HG02759 (cell line): ENCODE results near the gene SPAG16.

ENCODE experiments used
- ATAC-seq: cut with Tn5 transposase; IDR thresholded peaks from one replicate; pipeline ENCODE4 v1.9.1; 2021; ENCODE audit warnings: mild to moderate bottlenecking, moderate library complexity; ENCODE audit not compliant: unreplicated experiment

SPAG16 gene

GRCh38 chr2:213284105-213285090 is at the start of gene SPAG16:
TSS of gene SPAG16 (plus strand) at chr2:213284464.
- peak; percentile 99 for ATAC-seq

DNA sequence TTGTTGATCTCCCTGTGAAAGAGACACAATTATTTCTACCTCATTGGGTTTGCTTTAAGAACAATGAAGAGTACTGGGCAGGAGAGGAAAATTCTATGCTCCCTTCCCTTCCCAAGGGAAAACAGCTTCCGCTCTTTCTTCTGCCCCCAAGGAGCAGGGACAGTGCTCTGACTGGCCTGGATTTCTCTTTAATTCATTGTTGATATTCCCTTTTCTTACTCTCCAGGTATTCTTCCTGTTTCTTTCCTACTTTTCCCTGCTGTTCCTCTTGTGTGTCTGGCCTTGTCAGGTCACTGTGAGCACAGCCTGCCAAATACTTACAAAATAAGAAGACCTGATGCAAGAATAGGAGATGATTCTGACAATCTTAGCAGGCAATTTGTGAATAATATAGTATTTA is 49.6 kb upstream of the SPAG16 start:
- no peak for ATAC-seq

DNA sequence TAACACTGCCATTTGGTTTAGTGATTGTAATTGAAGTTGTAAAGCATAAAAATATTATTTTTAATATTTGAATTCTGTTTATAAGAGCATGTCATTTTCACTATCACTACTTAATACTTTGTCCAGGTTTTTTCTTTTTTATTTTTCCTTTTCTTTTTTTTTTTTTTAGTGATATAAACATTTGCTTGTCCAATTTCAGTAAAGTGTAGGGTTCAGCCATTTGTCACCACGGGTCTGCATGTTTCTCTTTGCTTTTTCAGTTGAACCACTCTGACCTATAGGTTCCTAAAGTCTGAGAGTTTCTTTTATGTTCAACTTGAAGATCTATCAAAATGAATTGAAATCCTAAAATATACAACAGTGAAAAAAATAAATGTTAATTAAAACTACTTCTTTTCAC is 48.5 kb upstream of the SPAG16 start:
- ATAC-seq = no peak

DNA sequence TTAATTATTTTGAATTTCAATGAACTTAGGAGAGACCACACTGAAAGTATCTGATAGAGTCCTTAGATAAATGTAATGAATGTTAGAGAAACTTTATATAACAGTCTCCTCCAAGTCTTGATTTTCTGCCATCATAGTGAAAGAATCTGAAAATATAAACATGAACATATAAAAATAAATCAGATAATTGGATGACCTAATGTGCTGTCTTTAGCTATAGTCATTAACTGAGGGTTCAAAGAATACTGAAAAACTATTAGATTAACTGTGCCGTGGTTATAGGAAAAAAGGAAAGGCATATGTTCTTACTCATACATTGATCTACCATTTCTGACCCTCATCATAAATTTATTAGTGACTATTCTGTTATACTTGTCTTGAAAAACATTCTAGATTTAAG is 47.0 kb upstream of the SPAG16 start:
- no peak for ATAC-seq

GRCh38 chr2:213237787-213238186 is 46.5 kb upstream of the SPAG16 start:
- no peak for ATAC-seq

DNA sequence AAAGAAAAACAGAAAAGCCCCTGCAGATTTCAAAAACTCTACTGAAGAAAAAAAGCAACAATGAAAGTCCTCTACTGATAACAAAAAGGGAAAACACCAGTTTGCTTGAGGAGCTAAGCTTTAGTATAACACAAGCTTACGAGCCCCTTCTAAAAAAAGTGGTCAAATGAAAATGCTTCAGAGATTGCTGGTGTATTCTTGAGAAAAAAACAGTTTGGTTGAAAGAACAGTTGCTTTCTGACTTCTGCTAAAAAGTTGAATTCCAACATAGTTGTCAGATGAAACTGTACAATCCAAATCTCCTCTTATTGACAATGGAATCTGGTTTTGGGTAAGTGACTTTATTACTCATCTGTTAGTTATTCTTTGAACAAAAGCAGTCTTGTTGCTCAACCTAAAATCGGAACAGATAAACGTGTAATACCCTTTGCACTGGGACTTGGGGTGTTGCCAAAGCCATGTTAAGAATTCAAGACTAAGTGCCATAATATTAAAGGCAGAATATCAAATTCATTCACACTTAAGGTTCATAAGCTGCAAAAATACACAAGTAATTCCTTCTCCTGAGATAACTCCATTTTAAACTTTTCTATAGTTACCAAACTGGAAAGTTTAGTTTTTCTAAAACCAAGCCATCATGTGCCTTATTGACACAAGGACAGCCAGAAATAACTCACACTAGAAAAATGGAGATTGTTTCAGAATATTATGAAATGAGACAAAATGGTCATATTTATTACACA is 45.3 kb upstream of the SPAG16 start:
- ATAC-seq = peak; percentile 60

DNA sequence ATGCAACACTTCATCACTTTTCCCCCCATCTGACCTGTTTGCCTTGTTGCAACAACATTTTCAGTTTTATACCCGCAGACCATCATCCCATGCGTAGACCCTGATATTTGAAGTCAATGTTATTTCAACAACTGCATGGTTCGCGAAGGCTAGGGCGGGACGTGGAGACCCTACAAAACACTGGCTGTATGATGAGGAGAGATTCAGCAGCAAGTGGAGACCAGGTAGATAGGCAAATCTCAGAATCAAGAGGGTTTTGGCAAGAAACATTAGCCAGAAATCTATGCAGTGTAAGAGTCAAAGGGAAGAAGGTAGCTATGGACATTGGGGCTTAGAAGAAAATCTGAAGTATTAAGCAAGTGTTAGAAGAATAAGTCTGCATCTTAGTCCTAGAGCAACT is 42.4 kb upstream of the SPAG16 start:
- ATAC-seq = no peak

- ATAC-seq = no peak
Measured at GRCh38 chr2:213242653-213243052, 41.6 kb upstream of the SPAG16 start.

- ATAC-seq = peak; percentile 29
Measured at GRCh38 chr2:213243189-213244044, 40.8 kb upstream of the SPAG16 start.

DNA sequence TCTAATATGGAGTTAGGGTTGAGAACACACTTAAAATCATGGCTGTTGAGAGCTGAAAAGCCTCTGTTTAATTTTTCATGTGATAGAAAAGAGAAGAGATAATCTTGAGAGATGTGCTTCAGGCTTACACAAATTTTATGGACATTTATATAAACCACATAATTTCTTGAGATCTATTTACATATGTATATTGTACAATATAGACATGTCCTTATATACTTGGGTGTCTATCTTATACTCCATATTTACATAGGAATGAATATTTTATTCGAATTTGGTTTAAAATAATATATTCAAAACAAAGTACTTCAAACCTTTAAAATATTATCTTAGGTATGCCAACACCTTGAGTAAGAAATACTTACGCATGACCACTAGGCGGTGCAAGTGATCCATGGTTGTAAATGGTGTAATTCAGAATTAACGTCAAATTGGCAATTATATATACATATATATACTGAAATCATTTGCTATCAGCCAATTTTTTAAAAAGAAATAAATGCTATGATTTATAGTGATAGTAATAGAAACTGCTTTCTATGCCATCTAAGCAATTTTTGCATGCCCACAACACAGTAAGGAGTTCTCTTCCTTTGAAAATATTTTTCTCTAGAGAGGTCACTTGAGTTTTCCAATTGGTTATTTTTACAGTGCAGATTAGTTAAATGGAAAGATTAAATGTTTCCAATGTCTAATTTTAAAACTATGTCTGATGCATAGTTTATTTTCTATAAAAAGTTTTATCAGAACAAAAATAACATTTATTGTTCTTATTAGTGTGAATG is 37.6 kb upstream of the SPAG16 start:
- peak; percentile 34 for ATAC-seq

DNA sequence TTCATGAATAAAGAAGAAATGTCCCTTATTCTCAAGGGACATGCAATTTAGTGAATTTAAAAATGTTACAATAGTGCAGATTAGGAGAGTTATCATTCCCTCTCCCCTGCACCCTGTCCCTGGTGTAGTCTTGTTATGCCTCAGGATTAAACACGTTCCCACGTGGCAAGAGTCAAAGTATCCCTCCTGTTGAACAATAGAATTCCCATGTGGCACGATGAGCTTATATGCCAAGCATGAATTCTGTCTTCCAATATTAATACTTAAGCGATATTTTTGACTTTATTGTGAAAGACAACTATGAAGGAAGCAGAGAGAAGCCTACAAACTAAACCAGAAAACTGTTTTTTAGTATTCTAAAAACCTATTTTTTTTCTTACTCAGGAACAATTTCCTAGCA is 36.7 kb upstream of the SPAG16 start:
- no peak for ATAC-seq

DNA sequence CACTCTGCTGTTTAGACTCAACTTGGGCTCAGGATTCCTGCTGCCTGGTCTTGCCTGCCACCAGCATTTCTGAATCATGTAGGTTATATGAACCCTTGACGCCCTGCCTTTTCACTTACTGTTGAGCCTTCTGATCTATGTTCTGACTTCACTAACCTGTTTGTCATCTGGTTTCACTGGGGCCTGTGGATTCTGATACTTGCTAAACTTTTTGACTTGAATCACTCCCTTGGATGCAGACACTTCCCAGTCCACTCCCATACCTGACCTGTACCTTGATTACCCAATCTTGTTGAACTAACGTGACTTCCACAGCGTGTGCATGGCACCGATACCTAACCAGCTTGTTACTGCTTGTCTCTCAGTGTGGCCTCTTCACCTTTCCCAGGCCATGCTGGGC is 35.6 kb upstream of the SPAG16 start:
- ATAC-seq = no peak

DNA sequence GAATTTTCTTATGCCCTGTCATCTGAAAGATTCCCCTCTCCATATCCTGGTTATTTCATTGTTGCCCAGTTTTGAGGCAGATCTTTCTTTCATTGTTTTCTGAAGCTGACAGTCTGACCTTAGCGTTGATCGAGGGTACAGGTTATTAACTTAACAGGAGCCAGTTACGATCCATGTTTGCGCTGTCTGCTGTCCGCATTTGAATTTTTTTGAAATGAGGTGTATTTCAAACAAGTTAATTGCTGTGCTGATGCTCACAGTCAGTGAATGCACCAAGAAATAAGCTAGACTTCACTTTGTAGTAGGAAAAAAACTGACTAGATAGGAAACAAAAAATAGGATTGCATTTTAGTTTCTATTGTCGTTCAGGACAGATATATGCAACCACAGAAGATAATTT is 34.8 kb upstream of the SPAG16 start:
- no peak for ATAC-seq

DNA sequence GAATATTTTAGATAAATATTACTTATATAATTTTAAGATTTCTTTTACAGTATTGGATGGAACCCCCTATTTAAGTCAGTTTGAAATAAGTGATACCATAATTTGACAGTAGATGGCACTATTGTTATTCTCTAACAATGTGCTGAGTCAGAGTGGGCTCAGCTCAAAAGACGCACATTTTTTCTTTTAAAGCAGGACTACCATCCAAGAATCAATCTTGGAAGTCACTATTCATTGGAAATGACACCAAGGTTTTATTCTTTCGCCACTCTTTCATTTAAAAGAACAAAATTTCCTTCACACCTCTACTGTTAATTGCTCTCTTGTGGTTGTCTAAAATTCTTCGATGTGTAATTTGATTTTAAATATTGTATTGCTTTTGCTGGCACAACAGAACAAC is 32.6 kb upstream of the SPAG16 start:
- peak; percentile 65 for ATAC-seq

DNA sequence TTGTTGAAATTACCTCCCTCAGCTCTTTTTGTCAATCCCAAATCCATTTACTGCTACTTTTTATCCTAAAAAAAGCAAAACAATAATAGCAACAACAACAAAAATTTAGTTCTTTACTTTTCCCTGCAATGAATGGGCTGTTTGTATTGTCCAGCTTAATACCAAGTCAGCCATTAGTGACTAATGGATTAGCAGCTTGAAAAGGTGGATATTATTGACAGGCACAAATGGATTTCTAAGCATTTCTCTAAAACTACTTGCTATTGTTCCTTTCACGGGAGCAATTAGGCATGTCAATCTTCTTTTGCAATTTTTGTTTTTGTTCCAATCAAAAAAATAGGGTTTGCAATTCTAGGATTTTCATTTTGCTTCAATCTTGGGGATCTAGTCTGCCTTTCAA is 32.1 kb upstream of the SPAG16 start:
- no peak for ATAC-seq

DNA sequence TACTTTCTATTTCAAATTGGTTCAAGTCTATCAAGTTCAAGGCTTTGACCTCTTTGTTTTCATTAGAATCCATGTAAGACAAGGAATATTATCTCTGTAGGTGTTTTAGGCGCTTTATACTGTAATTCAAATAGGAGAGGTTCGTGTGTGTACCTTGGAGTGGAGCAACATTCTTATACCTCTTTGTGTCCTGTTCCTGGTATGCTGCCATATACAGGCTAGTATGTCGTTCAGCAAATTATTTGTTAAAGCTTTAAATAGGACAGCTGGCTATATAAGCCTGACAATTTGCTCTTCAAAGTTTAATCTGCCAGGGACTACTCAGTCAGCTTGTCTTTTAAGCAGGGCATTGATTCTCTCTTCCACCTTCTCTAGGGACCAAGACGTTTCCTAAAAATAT is 31.1 kb upstream of the SPAG16 start:
- ATAC-seq = no peak

DNA sequence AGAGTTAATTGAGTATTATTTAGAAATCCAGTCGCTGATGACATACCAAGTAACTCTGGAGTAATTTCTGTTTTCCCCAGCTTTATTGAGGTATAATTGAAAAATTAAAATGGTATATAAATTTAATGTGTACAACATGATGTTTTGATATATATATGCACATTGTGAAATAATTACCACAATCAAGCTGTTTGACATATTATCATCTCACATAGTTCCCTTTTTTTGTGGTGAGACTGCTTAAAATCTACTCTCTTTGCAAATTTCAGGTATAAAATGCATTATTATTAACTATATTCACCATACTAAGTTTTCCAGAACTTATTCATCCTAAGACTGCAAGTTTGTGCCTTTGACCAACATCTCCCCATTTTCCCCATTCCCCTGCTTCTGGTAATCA is 25.0 kb upstream of the SPAG16 start:
- no peak for ATAC-seq

DNA sequence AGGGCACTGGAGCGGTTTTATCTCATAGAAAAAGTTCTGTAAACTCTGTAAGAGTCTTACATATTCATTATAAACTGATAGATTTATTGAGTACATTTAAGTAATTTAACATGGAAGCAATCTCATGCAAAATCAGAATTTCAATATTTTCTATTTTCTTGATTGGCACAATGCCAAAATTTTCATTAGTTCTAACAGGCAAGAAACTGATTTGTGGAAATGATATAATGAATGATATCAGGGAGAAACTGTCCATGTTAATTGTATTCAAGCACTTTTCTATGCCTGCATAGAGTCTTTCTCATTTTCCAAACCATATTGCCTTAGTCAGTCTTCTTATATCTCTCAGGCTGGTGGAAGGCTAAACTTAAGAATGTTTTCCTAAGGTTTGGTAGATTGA is 23.0 kb upstream of the SPAG16 start:
- ATAC-seq = no peak

DNA sequence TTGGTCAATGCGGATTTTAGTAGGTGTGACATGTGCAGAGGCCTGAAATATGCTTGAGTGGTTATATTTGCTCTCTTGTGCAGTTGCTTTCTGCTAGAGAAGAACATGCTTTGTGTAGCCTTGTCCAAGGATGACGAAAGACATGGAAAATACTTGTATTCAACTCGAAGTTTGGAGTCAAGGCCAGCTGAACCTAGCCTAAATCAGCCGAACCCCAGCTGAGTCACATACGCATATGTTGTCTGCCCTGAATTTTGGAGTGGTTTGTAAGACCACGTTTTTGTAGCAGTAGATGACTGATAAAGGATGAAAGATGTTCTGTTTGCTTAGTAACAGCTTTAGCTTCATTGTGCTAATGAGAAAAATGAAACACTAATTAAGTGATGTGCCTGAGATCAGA is 22.5 kb upstream of the SPAG16 start:
- ATAC-seq = no peak

DNA sequence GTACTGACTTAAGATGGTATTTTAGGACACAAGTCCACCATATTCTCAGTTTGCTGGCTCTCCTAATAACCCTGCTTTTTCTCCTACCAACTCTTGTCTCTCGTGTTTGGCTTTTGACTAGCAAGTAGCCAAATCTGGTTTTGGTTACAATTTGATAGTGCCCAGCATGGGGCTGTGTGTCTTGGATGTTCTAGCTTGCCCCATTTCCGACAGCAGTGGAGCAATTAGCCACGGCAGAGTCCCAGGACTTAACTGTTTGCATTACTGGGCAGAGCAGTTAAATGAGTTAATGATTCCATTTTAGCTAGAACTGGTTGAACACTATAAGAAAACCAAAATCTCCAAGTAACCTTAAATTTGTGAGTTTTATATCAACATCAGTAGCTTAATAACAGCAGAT is 18.6 kb upstream of the SPAG16 start:
- ATAC-seq = no peak
